Memory B cell (primary cell): ENCODE measurements around the gene ITLN1.
"Not testable (repeated sequence)": the region's sequence is repeated elsewhere in the genome, so short reads cannot be mapped to it uniquely, and the experiment has no call there.

Experiments used
- ATAC-seq: fragments of 150-1000 bp; cut with Tn5 transposase; 2 replicates; pipeline ENCODE4 v1.10.0; 2021; ENCODE audit warnings: low read depth, mild to moderate bottlenecking, moderate library complexity
- DNase-seq, 2 donors: peaks; one replicate each; pipeline ENCODE4 v3.0.0; 2022; ENCODE audit warnings: low spot score in 2 of 2
- H3K27ac Mint-ChIP-seq: one replicate; pipeline ENCODE4 v1.8.0; 2022; ENCODE audit warnings: mild to moderate bottlenecking, moderate library complexity, mixed read lengths
- H3K27me3 Mint-ChIP-seq: one replicate; pipeline ENCODE4 v1.8.0; 2022; ENCODE audit warnings: mixed read lengths
- H3K36me3 Mint-ChIP-seq: one replicate; pipeline ENCODE4 v1.8.0; 2022; ENCODE audit warnings: mild to moderate bottlenecking, mixed read lengths
- H3K4me1 Mint-ChIP-seq: one replicate; pipeline ENCODE4 v1.8.0; 2022; ENCODE audit warnings: mixed read lengths
- H3K4me3 Mint-ChIP-seq: one replicate; pipeline ENCODE4 v1.8.0; 2022; ENCODE audit warnings: mild to moderate bottlenecking, moderate library complexity, mixed read lengths
- H3K9me3 Mint-ChIP-seq: one replicate; pipeline ENCODE4 v1.8.0; 2022; ENCODE audit warnings: mixed read lengths

Gene ITLN1

GRCh38 chr1:160874935-160875334 lies 10.0 kb downstream of the ITLN1 start:
- Mint-ChIP-seq H3K27ac (no peak overlapping the region), H3K4me1 (peaks cover 10% of the 10 kb centered on the region), H3K27me3 (peaks cover 10% of the 10 kb centered on the region), H3K36me3 (no peaks in the 10 kb centered on the region), H3K9me3 (peaks cover 2% of the 10 kb centered on the region), H3K4me3 (no peak overlapping the region)
- DNase-seq (no peak), ATAC-seq (no peak)

- DNase-seq: no peak
- H3K36me3 Mint-ChIP-seq: no peaks in the 10 kb centered on the region
- peaks cover 11% of the 10 kb centered on the region for H3K4me1 Mint-ChIP-seq
- no peaks in the 10 kb centered on the region for H3K9me3 Mint-ChIP-seq
- H3K27me3 Mint-ChIP-seq: no peaks in the 10 kb centered on the region
- H3K4me3 Mint-ChIP-seq: no peak overlapping the region
- no peak overlapping the region for H3K27ac Mint-ChIP-seq
- ATAC-seq: peak; percentile 52
Observed at GRCh38 chr1:160868141-160868540, 16.8 kb downstream of the ITLN1 start.

GRCh38 chr1:160867651-160868050 lies 17.3 kb downstream of the ITLN1 start:
- not testable (repeated sequence) for H3K27me3 Mint-ChIP-seq, H3K27ac Mint-ChIP-seq, H3K36me3 Mint-ChIP-seq, H3K4me3 Mint-ChIP-seq, DNase-seq, ATAC-seq, H3K9me3 Mint-ChIP-seq
- H3K4me1 Mint-ChIP-seq: peaks cover 11% of the 10 kb centered on the region

DNA sequence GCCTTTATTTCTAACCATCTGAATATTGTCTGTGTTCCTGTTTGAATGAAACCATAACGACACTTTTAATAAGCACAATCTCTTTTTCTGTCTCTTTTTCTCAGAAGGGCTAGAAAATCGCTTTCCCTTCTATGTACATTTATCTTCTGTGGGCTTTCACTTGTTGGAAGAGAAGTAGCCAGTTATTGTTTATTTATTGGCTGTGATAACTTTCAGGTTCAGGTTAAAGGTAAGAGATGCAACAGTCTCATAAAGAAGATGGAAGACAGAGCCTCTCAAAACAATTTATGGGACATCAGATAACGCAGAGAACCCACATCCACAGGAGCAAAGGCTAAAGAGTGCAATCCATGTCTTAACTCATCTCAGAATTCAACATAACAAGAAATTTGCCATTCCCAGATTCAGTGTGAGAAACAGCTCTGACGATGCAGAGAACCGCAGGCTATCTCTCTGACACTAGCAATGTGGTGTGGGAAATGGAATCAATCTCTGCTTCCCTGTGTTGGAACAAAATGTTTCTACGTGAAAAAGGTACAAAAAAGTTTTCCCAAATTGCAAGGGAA lies 18.2 kb downstream of the ITLN1 start:
- ATAC-seq (no peak), DNase-seq (no peak)
- Mint-ChIP-seq H3K4me1 (peaks cover 11% of the 10 kb centered on the region), H3K27me3 (no peaks in the 10 kb centered on the region), H3K4me3 (no peak overlapping the region), H3K27ac (no peak overlapping the region), H3K9me3 (no peaks in the 10 kb centered on the region), H3K36me3 (no peaks in the 10 kb centered on the region)

GRCh38 chr1:160866001-160866694 lies 18.8 kb downstream of the ITLN1 start:
- Mint-ChIP-seq H3K9me3 (no peaks in the 10 kb centered on the region), H3K27ac (no peak overlapping the region), H3K27me3 (no peaks in the 10 kb centered on the region), H3K4me1 (peaks cover 11% of the 10 kb centered on the region), H3K36me3 (no peaks in the 10 kb centered on the region), H3K4me3 (no peak overlapping the region)
- no peak for DNase-seq
- ATAC-seq: no peak

- ATAC-seq (no peak), DNase-seq (no peak)
- no peaks in the 10 kb centered on the region for H3K27me3 Mint-ChIP-seq
- H3K36me3 Mint-ChIP-seq: no peaks in the 10 kb centered on the region
- H3K9me3 Mint-ChIP-seq: no peaks in the 10 kb centered on the region
- no peak overlapping the region for H3K4me3 Mint-ChIP-seq
- no peak overlapping the region for H3K27ac Mint-ChIP-seq
- peaks cover 11% of the 10 kb centered on the region for H3K4me1 Mint-ChIP-seq
Observed at GRCh38 chr1:160865337-160865736, 19.6 kb downstream of the ITLN1 start.

DNA sequence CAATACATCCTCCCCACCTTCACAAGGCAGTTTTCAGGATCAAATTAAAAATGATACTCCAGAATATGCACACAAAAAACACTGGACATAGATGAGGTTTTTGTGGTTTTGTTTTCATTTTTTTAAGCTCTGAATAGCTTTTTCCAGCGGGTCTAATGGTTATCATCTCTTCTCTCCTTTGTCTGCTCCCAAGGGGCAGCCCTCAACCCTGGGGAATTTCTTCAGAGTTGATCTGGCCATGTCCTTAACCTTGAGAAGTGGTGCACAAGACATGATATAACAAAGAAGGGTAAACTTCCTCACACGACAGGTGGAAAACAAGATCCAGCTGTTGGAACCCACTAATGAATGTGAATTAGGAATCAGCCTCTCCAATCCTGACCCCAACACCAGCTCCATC lies 20.8 kb downstream of the ITLN1 start:
- Mint-ChIP-seq H3K4me3 (no peak overlapping the region), H3K9me3 (no peaks in the 10 kb centered on the region), H3K4me1 (peaks cover 11% of the 10 kb centered on the region), H3K27me3 (no peaks in the 10 kb centered on the region), H3K36me3 (no peaks in the 10 kb centered on the region), H3K27ac (no peak overlapping the region)
- ATAC-seq: no peak
- no peak for DNase-seq

GRCh38 chr1:160863774-160864131 lies 21.2 kb downstream of the ITLN1 start:
- no peak overlapping the region for H3K27ac Mint-ChIP-seq
- no peaks in the 10 kb centered on the region for H3K9me3 Mint-ChIP-seq
- H3K27me3 Mint-ChIP-seq: peaks cover 3% of the 10 kb centered on the region
- H3K36me3 Mint-ChIP-seq: peaks cover 3% of the 10 kb centered on the region
- ATAC-seq (peak; percentile 34), DNase-seq (no peak)
- peaks cover 11% of the 10 kb centered on the region for H3K4me1 Mint-ChIP-seq
- H3K4me3 Mint-ChIP-seq: no peak overlapping the region

- Mint-ChIP-seq H3K9me3 (no peaks in the 10 kb centered on the region), H3K36me3 (peaks cover 4% of the 10 kb centered on the region), H3K4me1 (peaks cover 10% of the 10 kb centered on the region), H3K27me3 (peaks cover 4% of the 10 kb centered on the region), H3K27ac (no peak overlapping the region), H3K4me3 (no peak overlapping the region)
- DNase-seq: no peak
- ATAC-seq: no peak
Observed at GRCh38 chr1:160863061-160863773, 21.8 kb downstream of the ITLN1 start.

- peaks cover 6% of the 10 kb centered on the region for H3K27me3 Mint-ChIP-seq
- peak; percentile 69 for ATAC-seq
- no peak within 1 kb of the TSS for H3K4me3 Mint-ChIP-seq
- no peak for DNase-seq
- H3K27ac Mint-ChIP-seq: no peak within 1 kb of the TSS
- no peaks in the 10 kb centered on the region for H3K9me3 Mint-ChIP-seq
- H3K4me1 Mint-ChIP-seq: peaks cover 4% of the 10 kb centered on the region
- peaks cover 4% of the 10 kb centered on the region for H3K36me3 Mint-ChIP-seq
Observed at GRCh38 chr1:160862203-160863060, 22.5 kb downstream of the ITLN1 start, which contains the start of gene CD244. CD244 (minus strand) TSS chr1:160862887; CDS start chr1:160862677, 210 bp downstream.

DNA sequence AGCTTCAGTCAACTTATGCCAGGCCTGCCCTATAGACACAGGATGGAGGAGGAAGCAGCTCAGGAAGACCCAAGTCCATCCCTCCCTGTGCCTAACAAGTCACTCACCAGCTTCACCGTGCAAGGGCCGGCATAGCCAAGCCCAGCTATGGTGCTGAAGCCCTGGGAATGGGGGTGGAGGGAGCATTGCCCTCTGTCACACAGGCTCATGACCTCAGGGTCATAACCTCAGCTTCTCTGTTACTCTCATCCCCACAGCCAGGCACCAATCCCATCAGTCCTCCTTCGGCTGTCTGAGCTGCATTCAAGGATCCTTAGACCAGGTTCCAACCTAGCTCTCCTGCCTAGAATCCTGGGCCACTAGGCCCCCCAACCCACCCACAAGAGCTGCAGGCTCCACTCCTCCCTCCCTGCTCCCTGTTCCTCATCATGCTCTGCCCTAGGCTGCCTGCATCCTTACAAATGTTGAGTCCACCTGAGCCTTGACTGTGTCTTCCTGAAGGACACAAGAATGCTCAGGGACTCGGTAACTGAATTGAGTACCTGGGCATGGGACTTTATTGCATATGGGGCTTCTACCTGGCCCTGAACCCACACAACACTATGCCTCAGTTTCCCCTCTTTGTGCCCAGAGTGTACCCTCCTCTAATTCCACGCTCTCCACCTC lies 24.0 kb downstream of the ITLN1 start:
- peaks cover 4% of the 10 kb centered on the region for H3K36me3 Mint-ChIP-seq
- ATAC-seq (no peak), DNase-seq (no peak)
- no peak overlapping the region for H3K27ac Mint-ChIP-seq
- H3K9me3 Mint-ChIP-seq: no peaks in the 10 kb centered on the region
- H3K4me1 Mint-ChIP-seq: peaks cover 4% of the 10 kb centered on the region
- H3K27me3 Mint-ChIP-seq: peaks cover 6% of the 10 kb centered on the region
- H3K4me3 Mint-ChIP-seq: no peak overlapping the region

DNA sequence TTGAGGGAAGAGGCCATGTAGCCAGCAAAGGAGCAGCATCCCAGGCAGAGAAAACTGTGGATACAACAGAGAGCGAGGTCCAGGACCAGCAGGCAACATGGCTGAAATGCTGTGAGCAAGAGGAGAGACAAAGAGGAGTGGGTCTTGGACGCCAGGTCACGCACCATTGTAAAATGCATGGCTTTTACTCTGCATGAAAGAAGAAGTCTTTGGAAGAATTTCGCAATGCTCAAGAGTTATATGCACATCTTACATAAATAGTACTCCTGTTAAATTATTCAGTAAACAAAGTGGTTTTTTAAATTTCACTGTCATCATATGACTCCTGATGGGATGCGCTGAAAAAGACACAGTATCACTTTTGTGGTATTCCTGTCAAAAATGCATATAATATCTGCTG lies 25.8 kb downstream of the ITLN1 start:
- ATAC-seq (no peak), DNase-seq (no peak)
- peaks cover 4% of the 10 kb centered on the region for H3K4me1 Mint-ChIP-seq
- no peak overlapping the region for H3K4me3 Mint-ChIP-seq
- H3K27ac Mint-ChIP-seq: no peak overlapping the region
- peaks cover 4% of the 10 kb centered on the region for H3K36me3 Mint-ChIP-seq
- H3K9me3 Mint-ChIP-seq: no peaks in the 10 kb centered on the region
- H3K27me3 Mint-ChIP-seq: peaks cover 6% of the 10 kb centered on the region

DNA sequence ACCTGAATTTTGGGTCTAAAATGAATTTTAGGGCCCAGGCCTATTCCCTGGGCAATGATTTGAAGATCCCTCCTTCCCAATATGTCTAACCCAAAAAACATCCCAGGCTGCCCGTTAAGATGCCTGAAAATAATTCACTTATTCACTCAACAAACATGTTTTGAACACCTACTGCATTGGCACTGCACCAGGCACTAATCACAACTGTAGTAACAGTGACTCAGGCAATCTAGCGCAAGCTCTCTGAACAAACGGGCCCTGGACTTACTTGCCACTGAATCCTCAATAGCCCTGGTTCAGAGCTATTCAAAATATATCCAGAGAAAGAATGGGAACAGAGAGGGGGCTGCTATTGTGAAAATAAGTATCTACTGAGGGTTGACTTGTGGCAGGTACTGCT lies 26.5 kb downstream of the ITLN1 start:
- peaks cover under 1% of the 10 kb centered on the region for H3K4me1 Mint-ChIP-seq
- no peak for ATAC-seq
- peaks cover 4% of the 10 kb centered on the region for H3K36me3 Mint-ChIP-seq
- H3K27ac Mint-ChIP-seq: no peak overlapping the region
- no peak for DNase-seq
- H3K4me3 Mint-ChIP-seq: no peak overlapping the region
- H3K27me3 Mint-ChIP-seq: peaks cover 6% of the 10 kb centered on the region
- no peaks in the 10 kb centered on the region for H3K9me3 Mint-ChIP-seq
